ENCODE measurements around the gene P2RY2. TPM values are rescaled to one million over a fixed set of nuclear protein-coding genes. Genes with fewer than 3 reads are reported as not detected.

The P2RY2 gene
- total RNA-seq, 1 experiment from 2014 or later, result 2.9 TPM

DNA sequence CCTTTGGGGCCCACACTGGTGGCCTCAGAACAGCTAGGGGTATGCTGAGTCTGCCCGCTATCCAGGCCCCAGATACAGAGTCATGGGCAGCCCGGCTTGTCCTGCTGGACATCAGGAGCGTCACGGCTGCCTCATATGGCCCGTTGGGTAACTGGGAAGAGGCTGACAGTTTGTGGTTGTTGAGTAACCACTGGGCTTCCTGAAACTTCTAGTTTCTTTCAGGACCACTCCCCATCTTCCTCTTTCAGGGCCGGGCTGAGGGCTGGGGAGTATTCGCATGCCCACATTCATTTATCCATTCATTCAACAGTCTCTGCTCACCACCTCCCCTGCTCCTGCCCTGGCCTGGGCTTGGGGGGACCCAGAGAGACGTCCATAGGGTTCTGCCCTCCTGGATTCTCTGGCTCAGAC, 13.4 kb upstream of the P2RY2 start:
- ChIA-PET CTCF (no interaction called here), POLR2A (no interaction called here), RAD21 (ENCODE audit: low non-redundant PET in 1 of 2, low total read pairs in 2 of 2, uncharacterized antibody in 2 of 2, unreplicated experiment in 2 of 2) (no interaction called here)
- Histone ChIP-seq H3K4me2 (ENCODE audit: low read length) (no peak overlapping the region), H3K36me3 (ENCODE audit: control insufficient read depth in 1 of 2, insufficient read depth in 2 of 2, low read length in 2 of 2) (no peaks in the 10 kb centered on the region), H3K9me3 (ENCODE audit: control insufficient read depth in 1 of 2, insufficient read depth in 1 of 2, low read depth in 1 of 2, low read length in 2 of 2) (no peaks in the 10 kb centered on the region), H3K9ac (ENCODE audit: low read length) (no peak overlapping the region), H4K20me1 (ENCODE audit: insufficient read depth) (no peaks in the 10 kb centered on the region), H3K4me3 (replicated peaks in 1 of 2; ENCODE audit: low read depth in 1 of 2, low read length in 2 of 2) (no peak overlapping the region), H3K27ac (ENCODE audit: low read depth, low read length) (no peak overlapping the region), H3K27me3 (ENCODE audit: insufficient read depth, low read length) (no peaks in the 10 kb centered on the region), H3K9me2 (ENCODE audit: insufficient read depth) (no peaks in the 10 kb centered on the region), H3K4me1 (ENCODE audit: control insufficient read depth in 1 of 2, insufficient read depth in 2 of 2, low read length in 2 of 2) (peaks cover 5 to 8% of the 10 kb centered on the region in 2 experiments), H3K79me2 (ENCODE audit: insufficient read depth, low read length) (no peaks in the 10 kb centered on the region), H2AFZ (ENCODE audit: low read depth, low read length, poor library complexity, severe bottlenecking) (no peak overlapping the region)
- intact Hi-C loops (cut with micrococcal nuclease), result no loop called here
- no TSS peak for BruUV-seq (replicated peaks)
- ATAC-seq, result no peak
- no peak for DNase-seq (ENCODE audit: low read depth, low spot score)
- no peak for TF ChIP-seq SIN3A (IDR thresholded peaks at IDR 0.05; ENCODE audit: low read depth)
- TF ChIP-seq, protein P1, sequence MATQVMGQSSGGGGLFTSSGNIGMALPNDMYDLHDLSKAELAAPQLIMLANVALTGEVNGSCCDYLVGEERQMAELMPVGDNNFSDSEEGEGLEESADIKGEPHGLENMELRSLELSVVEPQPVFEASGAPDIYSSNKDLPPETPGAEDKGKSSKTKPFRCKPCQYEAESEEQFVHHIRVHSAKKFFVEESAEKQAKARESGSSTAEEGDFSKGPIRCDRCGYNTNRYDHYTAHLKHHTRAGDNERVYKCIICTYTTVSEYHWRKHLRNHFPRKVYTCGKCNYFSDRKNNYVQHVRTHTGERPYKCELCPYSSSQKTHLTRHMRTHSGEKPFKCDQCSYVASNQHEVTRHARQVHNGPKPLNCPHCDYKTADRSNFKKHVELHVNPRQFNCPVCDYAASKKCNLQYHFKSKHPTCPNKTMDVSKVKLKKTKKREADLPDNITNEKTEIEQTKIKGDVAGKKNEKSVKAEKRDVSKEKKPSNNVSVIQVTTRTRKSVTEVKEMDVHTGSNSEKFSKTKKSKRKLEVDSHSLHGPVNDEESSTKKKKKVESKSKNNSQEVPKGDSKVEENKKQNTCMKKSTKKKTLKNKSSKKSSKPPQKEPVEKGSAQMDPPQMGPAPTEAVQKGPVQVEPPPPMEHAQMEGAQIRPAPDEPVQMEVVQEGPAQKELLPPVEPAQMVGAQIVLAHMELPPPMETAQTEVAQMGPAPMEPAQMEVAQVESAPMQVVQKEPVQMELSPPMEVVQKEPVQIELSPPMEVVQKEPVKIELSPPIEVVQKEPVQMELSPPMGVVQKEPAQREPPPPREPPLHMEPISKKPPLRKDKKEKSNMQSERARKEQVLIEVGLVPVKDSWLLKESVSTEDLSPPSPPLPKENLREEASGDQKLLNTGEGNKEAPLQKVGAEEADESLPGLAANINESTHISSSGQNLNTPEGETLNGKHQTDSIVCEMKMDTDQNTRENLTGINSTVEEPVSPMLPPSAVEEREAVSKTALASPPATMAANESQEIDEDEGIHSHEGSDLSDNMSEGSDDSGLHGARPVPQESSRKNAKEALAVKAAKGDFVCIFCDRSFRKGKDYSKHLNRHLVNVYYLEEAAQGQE (IDR thresholded peaks at IDR 0.05; ENCODE audit: low read depth), result no peak
- TF ChIP-seq TCF7L2 (IDR thresholded peaks at IDR 0.05; ENCODE audit: borderline replicate concordance, extremely low read depth, insufficient read depth, insufficient read length), result no peak
- TF ChIP-seq ZFX (IDR thresholded peaks at IDR 0.05), result no peak
- no peak for TF ChIP-seq CBX3 (IDR thresholded peaks at IDR 0.05; ENCODE audit: low read depth)
- TF ChIP-seq CEBPB (IDR thresholded peaks at IDR 0.05; ENCODE audit: low read depth), result no peak
- no peak for TF ChIP-seq YY1 (IDR thresholded peaks at IDR 0.05; ENCODE audit: extremely low read depth, insufficient replicate concordance, low read depth, low read length)
- no peak for TF ChIP-seq JUND (IDR thresholded peaks at IDR 0.05)
- TF ChIP-seq, protein P2, sequence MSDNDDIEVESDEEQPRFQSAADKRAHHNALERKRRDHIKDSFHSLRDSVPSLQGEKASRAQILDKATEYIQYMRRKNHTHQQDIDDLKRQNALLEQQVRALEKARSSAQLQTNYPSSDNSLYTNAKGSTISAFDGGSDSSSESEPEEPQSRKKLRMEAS (IDR thresholded peaks at IDR 0.05), result no peak
- no peak for TF ChIP-seq POLR2AphosphoS5 (IDR thresholded peaks at IDR 0.05; ENCODE audit: low read depth, low read length)
- TF ChIP-seq EGR1 (IDR thresholded peaks at IDR 0.05; ENCODE audit: low read depth), result no peak
- TF ChIP-seq SP1 (IDR thresholded peaks at IDR 0.05; ENCODE audit: low read depth), result no peak
- no peak for TF ChIP-seq EZH2 (IDR thresholded peaks at IDR 0.05)
- TF ChIP-seq, protein P3, sequence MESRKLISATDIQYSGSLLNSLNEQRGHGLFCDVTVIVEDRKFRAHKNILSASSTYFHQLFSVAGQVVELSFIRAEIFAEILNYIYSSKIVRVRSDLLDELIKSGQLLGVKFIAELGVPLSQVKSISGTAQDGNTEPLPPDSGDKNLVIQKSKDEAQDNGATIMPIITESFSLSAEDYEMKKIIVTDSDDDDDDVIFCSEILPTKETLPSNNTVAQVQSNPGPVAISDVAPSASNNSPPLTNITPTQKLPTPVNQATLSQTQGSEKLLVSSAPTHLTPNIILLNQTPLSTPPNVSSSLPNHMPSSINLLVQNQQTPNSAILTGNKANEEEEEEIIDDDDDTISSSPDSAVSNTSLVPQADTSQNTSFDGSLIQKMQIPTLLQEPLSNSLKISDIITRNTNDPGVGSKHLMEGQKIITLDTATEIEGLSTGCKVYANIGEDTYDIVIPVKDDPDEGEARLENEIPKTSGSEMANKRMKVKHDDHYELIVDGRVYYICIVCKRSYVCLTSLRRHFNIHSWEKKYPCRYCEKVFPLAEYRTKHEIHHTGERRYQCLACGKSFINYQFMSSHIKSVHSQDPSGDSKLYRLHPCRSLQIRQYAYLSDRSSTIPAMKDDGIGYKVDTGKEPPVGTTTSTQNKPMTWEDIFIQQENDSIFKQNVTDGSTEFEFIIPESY (IDR thresholded peaks at IDR 0.05; ENCODE audit: extremely low read depth, insufficient replicate concordance, low read length), result no peak
- no peak for TF ChIP-seq POLR2A (IDR thresholded peaks at IDR 0.05; ENCODE audit: borderline replicate concordance, extremely low read depth, insufficient read depth, insufficient read length)
- TF ChIP-seq, protein P4, sequence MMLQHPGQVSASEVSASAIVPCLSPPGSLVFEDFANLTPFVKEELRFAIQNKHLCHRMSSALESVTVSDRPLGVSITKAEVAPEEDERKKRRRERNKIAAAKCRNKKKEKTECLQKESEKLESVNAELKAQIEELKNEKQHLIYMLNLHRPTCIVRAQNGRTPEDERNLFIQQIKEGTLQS (IDR thresholded peaks at IDR 0.05), result no peak
- no peak for TF ChIP-seq FOSL1 (IDR thresholded peaks at IDR 0.05; ENCODE audit: low read depth)

Measured in HCT116 (cell line).